Activated naive CD4-positive, alpha-beta T cell (primary cell): ENCODE results near the gene COX7A2L.
"Not testable (repeated sequence)": the region's sequence is repeated elsewhere in the genome, so short reads cannot be mapped to it uniquely, and the experiment has no call there.

ENCODE experiments used
- DNase-seq, 4 experiments: peaks; one replicate each; lab custom pipeline; 2025; lab: John Stamatoyannopoulos, UW

Gene COX7A2L

DNA sequence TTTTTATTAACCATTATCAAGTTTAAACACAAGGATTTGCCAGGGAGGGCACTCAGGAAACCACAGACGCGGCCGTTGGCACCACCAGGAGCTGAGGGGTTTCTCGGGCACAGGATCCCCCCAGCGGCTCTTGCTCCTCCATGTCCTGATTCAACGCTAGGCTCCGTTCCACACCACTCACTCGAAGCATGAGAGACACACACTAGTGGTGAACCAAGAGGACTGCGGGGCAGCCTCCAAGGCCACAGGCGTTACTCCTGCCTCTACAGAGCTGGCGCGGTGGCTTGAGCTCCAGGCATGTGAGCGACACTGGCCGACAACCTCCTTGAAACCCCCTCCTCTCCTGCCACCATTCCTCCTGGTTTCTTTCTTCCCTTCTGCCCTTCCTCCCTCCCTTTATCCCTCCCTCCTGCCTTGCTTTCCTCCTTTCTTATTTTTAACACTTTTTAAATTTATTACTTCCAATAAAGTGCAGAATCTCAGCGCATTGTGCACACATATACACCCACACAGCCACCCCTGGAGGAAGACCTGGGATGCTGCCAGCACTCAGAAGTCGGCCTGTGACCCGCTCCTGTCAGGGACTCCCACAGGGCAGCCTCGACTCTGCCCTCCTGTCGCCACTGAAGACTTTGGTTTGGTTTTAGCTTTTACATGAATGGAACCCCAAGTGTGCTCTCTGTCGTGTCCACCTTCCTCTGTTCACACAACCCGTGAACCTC lies 21.7 kb downstream of the COX7A2L start:
- no peak for DNase-seq

DNA sequence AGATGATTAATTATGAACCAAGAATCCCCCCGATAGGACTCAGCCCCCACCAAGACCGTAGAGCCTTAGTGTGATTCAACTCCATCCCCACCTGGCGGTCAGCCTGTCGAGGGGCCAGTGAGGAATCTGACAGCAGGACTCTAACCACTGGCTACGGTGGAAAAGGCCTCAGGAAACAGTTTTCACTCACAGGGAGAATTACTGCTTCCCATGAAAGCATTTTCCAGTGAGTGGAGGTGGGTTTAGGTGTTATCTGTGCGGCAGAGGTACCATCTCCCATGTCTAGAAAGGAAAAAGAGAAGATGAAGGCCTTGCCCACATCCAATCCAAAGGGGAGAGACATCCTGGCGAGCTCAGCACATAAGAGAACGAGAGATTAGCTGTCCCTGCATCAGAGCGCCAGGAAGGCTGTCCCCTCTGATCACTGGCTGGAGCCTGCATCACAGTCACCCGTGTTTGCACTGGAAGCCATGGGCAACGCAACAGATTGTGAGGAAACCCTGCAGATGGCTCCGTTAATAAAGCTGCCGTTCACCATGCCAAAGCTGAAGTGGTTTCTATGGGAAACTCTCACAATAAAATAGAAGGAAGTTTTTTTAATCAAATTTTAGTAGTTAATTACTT lies 22.3 kb downstream of the COX7A2L start:
- no peak for DNase-seq

DNA sequence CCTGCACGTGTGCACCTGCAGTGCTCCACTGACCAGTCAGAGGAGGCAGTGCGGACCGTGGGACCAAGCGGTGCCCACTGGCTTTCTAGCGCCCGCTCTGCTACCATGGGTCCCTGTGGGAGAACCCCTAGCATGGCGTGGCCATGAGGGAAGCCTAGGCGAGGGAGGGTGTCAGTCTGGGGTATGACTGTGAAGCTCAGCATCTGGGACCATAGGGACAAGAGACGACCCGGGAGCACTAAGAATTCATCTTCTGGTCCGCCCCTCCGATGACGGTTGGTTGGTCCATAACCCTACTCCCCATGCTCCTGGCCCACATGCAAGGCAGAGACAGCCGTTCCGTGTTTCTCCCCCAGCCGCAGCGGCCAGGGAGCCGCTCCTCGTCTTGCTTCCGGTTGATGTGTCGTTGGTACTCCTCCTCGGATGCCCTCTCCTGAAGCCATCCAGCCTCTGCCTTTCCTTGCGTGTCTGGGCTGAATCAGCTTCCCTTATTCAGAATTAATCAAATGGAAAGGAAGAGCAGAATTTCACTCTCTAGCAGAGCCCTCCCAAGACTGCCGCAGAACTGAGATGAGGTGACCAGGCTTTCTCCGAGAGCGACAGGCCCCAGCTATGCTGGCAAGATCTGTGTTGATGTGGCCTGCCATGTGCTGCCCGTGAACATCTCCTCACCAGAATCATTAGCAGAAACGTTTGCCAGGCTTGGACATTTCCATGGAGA lies 23.0 kb downstream of the COX7A2L start:
- DNase-seq = no peak

DNA sequence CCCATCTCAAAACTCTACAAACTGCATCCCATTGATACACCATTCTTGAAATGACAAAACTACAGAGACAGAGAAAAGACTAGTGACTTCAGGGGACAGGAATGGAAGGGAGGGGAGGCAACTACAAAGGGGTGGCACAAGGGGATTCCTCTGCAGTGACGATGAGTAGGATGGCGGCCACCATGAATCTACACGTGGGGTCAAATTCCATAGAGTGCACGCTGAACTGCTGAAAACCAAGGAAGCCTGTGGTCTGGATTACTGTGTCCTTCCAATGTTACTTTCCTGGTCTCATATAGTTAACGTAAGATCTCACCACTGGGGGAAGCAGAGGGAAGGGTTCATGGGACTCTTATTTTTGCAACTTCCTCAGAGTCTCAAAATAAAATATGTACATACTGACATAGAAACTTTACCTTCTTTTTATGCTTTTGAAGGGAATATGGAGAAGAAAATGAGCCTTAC lies 23.6 kb downstream of the COX7A2L start:
- DNase-seq = no peak

DNA sequence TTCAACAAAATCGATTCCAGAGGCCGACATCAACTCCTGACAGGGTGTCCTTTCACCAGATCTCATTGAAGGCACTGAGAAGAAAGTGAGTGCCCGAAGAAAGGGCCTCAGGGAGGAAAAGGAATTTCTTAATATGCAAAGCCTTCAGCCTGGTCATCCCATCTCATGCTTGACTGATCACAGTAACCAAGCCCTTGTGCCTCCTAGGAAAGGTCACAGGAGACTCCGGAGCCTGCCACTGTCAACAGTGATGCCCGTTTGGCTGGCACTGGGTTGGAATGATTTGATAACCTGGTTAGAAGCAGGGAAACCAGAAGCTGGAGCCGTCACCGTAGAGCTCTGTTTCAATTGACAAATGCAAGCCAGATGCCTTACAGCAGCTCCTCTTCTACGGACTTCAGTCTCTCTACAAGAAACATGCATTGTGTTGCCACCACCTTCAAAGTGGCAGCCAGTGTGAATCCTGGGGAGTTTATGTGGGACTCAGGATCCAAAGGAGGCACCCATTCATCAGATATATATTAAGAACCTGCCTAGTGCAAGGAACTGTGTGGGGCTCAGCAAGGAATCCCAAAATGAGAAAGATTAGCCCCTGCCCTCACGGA lies 24.6 kb downstream of the COX7A2L start:
- DNase-seq = no peak

DNA sequence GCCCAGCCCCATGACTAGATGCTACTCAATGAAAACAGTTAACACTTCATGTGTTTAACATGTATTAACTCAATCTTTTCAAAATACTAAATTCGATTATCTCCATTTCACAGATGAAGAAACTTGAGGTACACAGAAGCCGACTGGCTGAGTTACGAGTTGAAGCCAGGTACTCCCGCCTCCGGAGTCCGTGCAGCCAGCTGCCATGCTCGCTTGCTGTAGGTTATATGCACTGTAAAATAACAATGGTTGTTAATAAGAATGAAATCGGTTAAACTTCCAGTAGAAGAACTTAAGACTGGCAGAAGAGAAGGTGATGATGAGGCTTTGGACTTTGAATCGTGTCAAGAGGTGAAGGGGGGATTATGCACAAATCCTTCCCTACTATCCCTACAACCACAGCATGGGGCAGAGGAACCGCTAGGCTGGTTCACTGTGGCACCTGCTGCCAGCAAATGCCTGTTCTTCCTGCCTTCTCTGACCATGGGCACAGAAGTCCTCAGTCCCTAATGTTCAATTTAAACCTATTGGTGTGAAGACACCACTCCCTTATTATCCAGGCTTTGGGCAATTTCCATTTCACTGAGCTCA lies 25.4 kb downstream of the COX7A2L start:
- no peak for DNase-seq

DNA sequence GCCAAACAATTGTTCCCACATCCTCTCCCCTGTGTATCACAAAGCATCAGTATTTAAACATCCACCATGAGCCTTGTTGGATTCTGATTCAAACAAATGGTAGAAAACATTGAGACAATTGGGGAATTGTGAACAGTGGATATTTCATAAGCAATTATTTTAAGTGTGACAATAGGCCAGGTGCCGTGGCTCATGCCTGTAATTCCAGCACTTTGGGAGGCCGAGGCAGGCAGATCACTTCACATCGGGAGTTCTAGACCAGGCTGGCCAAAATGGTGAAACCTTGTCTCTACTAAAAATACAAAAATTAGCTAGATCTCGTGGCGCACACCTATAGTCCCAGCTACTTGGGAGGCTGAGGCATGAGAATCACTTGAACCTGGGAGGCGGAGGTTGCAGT lies 26.2 kb downstream of the COX7A2L start:
- DNase-seq = not testable (repeated sequence)

DNA sequence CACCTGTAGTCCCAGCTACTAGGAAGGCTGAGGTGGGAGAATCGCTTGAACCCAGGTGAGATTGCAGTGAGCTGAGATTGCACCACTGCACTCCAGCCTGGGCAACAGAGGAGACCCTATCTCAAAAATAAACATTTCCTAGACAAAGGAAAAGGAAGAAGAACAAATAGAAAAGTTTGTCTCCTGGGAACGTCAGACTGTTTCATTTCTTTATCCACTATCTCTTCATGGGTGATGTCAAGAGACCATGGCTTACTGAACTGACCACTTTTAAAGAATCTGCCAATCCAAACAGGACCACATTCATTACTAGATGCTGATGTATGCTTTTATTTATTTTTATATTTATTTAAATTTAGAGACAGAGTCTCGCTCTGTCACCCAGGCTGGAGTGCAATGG lies 26.8 kb downstream of the COX7A2L start:
- no peak for DNase-seq

DNA sequence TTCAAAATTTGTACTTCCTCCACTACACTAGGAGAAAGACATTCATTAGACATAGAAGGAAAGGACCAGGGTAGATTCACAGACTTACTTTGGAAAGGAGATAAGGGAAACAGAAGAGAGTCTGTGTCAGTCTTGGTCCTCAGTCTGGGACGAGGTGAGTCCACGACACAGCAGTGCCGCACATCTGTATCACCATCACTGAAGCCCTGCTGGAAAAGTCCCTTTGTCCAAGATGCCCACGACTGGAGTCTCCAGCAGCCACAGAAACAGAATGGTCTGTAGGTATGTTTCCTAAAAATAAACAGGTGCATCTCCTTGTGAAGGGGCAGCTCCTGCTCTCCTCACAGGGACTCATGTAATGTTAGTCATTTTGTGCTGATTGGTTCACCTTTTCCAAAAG lies 27.4 kb downstream of the COX7A2L start:
- DNase-seq = no peak

DNA sequence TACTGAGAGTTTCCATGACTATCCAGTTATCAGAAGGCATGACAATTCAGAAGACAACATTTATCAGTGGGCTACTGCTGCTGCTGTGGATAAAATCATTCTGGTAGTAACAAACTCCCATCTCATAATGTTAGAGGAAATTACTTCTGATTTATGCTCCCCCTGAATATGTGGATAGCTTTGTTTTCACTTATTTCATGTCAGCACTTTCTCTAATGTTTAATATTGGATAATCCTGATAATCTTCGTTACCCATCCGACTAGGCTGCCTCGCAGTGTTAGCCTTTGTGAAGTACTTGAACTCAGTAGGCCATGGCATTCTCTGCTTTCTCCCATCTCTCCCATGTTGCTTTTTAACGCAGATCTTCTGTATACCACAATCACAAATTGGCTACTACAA lies 28.4 kb downstream of the COX7A2L start:
- no peak for DNase-seq

DNA sequence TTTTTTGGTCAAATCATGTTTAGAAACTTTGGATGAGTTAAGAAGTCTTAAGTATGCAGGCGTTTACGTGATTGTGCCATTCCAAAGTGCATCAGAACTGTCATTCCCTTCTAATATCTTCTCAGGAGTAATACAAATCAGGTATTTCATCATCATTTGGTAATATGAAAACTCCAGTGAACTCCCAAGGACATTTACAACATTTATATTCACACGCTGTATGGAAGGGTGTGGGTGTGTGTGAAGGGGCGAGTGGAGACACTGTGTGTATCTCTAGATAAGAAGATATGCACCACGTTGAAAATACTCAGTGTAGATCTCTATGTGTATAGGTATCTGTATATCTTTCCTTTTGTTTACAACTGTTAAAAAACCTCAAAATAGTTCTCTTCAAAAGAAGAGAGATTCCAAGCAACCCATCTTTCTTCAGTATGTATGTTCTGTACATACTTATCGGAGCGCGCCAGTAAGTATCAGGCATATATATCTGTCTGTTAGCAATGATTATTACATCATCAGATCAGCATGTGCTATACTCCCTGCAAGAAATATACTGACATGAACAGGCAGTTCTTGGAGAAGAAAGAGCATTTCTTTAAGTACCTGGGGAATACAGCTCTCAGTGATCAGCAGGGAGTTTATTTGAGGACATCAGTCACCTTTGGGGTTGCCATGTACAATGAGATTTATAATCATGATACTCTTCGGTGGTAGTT lies 29.3 kb downstream of the COX7A2L start:
- DNase-seq = no peak

DNA sequence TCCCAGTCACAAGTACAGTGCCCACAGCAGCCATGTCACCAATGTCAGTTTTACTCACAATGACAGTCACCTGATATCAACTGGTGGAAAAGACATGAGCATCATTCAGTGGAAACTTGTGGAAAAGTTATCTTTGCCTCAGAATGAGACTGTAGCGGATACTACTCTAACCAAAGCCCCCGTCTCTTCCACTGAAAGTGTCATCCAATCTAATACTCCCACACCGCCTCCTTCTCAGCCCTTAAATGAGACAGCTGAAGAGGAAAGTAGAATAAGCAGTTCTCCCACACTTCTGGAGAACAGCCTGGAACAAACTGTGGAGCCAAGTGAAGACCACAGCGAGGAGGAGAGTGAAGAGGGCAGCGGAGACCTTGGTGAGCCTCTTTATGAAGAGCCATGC lies 31.3 kb downstream of the COX7A2L start:
- no peak for DNase-seq

DNA sequence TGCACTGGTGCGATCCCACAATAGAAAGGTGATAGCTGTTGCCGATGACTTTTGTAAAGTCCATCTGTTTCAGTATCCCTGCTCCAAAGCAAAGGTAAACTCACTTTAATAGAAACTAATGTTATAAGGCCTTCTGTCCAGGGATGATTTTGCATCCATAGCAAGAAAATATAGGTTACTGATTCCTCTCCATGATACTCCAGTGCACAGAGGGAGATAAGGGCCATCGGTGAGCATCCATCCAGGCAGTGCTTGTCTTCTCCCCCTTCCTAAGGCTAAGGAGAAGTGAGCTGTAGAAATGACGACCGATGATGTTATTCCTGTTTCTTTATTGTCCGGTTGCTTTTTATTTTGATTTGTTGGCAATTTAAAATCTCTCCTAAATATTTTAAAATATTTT lies 32.1 kb downstream of the COX7A2L start:
- no peak for DNase-seq

DNA sequence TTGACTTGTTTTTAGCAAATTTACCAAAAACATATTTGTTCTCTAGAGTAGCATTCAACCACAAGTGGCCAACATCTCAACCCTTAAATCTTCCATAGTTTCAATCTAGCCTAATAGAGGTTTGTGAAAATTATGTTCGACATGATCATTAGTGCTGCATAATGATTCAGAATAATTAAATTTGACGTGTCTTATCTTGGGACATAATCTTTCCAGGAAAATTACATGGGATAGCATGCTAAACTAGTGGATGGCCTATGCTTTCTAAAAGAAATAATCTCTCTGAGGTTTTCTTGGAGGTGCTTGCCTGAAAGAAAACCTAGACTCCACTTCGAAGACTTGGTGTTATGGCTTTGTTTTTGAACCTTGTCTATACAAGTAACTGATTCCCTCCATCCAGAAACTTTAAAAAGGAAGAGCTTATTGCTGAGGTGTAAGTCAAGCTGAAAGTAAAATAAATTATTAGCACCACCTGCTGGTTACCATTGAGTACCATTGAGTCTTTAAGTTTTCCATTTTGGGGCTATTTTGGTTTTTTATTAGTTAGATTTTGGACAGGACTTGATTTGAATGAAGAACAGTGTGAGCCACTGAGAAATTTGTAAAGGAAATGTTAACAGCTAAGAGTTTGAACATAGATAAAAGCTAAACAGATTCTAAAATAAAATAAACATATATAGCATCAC lies 32.7 kb downstream of the COX7A2L start:
- no peak for DNase-seq

DNA sequence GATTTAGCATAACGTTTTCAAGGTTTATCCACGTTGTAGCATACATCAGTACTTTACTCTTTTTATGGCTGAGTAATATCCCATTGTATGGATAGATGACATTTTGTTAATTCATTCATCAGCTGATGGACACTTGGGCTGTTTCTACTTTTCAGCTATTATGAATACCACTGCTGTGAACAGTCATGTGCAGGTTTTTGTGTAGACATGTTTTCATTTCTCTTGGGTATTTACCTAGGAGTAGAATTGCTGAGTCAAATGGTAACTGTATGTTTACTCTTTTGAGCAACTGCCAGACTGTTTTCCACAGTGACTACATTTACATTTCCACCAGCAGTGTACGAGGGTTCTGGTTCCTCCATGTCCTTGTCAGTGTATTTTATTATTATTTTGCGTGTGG lies 33.9 kb downstream of the COX7A2L start:
- no peak for DNase-seq

DNA sequence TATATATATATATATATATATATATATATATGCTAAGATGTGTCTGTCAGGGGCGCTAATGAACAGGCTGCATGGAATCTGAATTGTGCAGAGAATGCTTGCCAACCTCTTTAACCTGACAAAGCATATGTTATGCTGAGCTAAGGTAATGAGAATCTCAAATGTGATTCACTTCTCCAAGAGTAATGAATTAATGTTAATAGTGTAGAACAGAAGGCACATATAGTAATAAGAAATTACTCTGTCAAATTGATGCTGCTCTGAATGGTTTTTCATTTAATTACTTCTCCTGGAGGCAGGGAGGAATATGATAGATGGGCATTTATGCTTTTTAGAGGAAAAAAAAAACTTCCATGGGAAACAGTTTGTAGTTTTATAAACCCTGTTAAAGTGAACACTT lies 35.4 kb downstream of the COX7A2L start:
- no peak for DNase-seq

DNA sequence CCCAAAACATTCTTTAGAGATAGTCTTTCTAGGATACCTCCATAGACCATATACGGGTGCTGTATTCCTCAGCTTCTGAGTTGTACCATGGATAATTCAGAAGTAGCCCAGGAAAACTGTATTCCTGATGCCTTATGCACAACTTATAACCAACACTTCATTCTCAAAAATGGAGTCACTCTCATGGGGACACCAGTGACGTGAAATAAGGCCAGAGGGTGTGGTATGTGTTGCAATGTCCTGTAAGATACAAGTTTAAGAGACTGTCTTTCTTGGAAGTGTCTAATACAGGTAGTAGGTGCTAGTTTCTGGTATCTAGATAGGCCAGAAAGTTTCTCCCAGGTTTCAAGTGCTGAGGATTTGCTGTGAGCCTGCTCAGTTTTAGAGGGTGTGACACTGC lies 36.1 kb downstream of the COX7A2L start:
- DNase-seq = no peak

DNA sequence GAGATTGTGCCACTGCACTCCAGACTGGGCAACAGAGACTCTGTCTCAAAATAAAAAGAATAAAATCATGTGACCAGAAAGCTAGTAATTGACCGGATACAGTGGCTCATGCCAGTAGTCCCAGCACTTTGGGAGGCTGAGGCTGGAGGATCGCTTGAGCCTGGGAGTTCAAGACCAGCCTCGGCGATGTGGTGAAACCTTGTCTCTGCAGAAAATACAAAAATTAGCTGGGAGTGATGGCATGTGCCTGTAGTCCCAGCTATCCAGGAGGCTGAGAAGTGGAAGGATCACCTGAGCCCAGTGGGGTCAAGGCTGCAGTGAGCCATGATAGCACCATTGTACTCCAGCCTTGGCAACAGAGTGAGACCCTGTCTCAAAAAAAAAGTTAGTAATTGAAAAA lies 36.8 kb downstream of the COX7A2L start:
- no peak for DNase-seq

DNA sequence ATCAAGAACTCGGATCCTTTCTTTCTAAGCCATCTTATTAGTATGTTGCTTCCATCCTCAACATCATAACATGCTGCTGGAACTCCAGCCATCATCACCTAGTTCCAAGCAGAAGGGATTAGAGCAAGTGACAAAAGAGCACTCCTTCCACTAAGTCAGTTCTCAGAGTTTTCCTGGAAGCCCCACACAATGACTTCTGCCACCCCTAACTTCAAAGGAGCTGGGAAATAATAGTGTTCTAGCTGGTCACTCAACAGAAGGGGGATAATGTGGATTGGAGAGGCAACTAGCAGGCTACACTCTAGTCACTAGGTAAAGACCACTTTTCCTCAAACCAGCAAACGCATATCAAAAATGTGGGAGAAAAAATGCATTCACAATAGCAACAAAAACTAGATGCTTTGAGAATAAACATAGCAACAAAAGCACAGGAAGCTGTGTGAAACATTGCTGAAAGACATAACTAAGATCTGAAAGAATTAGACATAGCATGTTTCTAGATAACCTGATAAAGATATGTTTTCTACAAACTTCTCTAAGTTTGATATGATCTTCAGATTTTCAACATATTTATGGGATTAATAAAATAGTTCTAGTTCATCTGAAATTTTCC lies 39.5 kb downstream of the COX7A2L start:
- no peak for DNase-seq

DNA sequence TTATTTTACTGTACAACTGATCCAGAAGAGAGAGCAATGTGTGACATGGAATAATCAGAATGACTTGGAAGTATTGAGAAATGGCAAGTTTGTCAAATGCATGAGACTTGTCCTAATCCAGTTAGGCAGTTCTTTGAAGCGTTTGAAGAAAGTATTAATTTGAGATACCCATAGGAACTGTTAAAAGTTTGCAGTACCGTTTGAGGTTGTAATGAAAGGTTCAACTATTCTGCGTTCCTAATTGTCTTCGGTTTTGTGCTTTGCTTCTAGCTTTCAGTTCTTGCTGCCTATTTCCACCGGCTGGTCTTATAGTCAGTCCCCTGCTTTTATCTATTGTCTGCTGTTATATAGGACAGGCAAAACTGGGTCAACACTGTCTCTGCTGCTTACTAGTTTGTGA lies 41.8 kb downstream of the COX7A2L start:
- no peak for DNase-seq

DNA sequence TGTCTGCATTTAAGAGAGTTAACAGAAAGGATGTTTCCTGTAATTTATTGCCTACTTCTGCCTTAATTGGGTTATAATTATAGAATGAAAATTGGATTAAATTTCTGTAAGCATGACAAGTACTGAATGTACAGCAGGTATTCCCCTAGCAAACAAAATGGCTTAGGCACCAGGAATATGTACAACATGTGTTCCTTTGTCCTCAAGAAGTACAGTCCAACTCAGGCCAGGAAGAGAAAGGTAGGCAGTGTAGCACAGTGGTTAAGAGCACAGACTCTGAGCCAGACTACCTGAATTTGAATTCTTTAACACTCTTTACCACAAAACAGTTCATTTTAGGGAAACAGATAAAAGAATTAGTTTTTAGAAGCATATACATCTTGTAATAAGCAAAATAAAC lies 43.1 kb downstream of the COX7A2L start:
- DNase-seq = no peak
